GM18517 (cell line): Measurements from ENCODE around the gene PRICKLE2.

Experiments
- ATAC-seq: cut with Tn5 transposase; IDR thresholded peaks from one replicate; pipeline ENCODE4 v1.9.1; 2021; ENCODE audit warnings: mild to moderate bottlenecking, moderate library complexity; ENCODE audit not compliant: unreplicated experiment

PRICKLE2 gene

DNA sequence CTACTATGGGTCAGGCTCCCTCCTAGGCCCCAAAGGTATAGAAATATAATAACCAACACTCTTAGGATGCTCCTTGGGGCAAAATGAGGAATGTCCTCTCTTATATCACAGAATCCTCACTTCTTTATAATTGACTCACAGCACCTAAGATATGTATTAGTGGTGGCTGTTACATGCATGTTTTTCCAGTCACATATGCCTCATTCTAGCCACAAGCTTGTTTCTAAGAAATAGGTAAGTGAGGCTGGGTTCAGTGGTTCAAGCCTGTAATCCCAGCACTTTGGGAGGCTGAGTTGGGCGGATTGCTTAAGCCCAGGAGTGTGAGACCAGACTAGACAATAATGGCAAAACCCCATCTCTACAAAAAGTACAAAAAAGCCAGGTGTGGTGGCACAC, 144.0 kb downstream of the PRICKLE2 start:
- no peak for ATAC-seq

DNA sequence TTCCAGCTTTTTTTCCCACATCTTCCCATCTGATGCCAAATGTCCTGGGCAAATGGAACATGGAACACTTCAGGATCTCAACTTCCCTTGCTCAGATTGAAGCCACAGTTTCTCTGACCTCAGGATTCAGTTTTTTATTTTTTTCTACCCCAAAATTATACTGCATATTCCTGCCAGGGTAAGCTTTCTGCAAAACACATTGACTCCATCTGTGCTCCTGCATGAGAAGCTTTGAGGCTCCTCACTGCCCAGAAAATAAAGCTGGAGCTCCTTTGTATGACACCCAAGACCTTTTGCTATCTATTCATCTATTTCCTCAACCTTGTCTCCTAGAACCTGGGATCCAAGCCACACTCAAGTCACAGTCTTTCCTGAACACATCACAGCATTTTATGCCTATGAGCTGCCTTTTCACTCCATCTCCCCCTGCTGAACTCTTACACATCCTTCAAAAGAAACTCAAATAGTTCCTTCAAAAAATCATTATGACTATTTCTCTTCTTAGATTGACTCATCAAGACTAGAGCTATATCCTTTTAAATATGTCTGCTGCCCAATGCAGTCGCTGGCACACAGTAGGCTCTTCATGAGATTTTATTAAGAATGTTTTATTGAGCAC, 144.5 kb downstream of the PRICKLE2 start:
- no peak for ATAC-seq

GRCh38 chr3:64079369-64080150, 145.7 kb downstream of the PRICKLE2 start:
- no peak for ATAC-seq

DNA sequence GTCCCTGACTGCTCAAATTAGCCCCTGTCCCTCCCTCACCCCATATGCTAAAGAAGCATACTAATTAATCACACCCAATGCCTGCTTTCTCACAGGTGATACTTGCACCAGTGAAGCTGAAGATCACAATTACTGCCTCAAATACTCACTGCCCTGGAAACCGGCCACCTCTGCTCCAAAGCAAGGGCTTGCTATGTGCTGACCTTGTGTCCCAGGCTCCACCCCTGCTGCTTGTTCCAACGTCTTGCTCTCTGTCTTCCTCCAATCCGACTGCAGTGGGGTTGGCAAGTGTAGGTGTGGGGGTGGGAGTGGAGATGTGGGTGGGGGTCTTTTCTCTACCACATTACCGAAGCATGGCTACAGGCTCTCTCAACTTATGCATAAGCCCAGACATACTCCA, 146.3 kb downstream of the PRICKLE2 start:
- ATAC-seq = no peak

- no peak for ATAC-seq
Observed at GRCh38 chr3:64074895-64075679, 150.2 kb downstream of the PRICKLE2 start.

DNA sequence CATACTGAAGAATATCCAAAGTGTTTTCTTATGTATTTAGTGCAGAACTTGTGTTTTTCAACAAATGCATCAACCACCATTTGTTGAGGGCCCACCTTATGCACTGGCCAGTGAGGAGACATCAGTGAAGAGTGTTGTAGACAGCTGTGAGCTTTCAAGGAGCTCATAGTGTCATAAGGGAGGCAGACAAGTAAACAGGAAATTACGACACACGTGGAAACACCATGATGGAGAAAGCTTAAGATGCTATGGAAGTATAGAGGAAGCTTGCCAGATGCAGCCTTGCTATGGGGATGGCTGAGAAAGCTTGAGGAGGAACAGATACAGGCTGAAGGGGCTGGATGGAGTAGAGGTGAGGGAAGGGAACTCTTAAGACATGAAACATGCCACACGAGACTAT, 151.2 kb downstream of the PRICKLE2 start:
- ATAC-seq = no peak

GRCh38 chr3:64073158-64073761, 152.0 kb downstream of the PRICKLE2 start:
- ATAC-seq = no peak

DNA sequence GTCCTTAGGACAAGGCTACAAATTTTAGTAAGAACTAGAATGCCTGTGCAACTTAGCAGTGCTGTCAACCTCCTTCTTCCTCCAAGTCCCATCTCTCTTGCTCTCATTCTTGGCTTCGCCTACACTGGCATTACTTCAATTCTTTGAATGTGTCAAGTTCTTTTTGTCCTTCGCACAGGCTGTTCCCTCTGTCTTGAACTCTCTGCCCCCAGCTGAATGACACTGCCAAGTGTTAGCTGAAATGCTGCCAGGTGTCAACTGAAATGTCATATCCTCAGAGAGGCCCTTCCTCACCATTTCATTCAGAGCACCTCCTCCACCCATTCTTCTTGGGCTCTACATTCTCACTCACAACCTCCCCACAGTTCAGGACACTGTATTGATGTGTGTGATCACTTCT, 153.1 kb downstream of the PRICKLE2 start:
- no peak for ATAC-seq

DNA sequence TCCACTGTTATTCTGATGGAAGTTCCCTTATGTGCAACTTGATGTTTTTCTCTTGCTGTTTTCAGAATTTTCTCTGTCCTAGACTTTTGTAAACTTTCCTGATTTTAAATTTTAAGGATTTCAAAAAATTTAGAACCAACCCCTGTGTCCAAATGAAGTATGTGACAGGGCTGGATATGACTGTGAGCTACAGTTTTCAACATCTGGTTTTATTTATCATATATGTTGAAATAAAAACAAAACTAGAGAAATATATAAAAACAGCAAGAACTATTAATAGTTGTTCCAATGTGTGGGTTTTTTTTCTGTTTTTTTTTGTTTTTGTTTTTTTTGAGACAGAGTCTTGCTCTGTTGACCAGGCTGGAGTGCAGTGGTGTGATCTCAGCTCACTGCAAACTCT, 154.6 kb downstream of the PRICKLE2 start:
- ATAC-seq = no peak

DNA sequence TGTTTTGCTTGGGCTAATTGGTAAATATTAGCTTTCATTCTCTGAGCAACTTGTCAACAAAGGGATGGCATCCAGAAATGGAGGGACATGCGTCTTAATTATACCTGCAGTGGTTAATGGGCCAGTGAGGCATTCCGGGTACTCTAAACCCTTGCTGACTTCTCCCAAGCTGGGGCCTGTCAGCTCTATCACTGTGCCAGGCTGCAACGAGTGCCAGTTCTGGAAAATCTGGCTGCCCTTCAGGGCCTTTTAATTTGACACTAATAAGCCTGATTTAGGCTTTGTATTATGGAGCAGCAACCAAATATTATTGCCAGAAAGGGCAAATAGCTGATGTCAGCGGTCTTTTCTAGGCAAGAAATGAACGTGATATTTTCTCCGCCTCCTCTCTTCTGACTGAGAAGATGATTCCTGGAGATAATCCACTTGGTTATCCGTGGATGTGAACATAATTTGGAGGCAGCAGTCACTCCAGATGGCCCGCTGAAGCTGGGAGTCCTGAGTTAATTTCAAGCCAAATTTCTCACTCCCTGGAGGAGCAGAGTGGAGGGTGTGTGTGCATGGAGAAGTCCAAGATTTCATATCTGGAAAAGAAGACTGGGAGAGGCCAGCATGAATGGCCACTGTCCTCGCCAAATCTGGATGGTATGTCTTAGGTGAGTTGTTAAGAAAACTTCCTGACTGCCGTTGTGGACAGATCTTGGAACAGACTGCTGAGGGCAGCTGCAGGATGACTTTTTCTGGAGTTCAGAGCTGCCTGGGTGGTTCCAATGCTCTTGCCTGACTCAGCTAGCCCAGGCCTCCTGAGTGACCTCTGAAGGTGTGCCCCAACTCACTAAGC, 157.5 kb downstream of the PRICKLE2 start:
- no peak for ATAC-seq

GRCh38 chr3:64064804-64065203, 160.5 kb downstream of the PRICKLE2 start:
- ATAC-seq = no peak

- ATAC-seq = no peak
Observed at GRCh38 chr3:64063983-64064438, 161.3 kb downstream of the PRICKLE2 start.

DNA sequence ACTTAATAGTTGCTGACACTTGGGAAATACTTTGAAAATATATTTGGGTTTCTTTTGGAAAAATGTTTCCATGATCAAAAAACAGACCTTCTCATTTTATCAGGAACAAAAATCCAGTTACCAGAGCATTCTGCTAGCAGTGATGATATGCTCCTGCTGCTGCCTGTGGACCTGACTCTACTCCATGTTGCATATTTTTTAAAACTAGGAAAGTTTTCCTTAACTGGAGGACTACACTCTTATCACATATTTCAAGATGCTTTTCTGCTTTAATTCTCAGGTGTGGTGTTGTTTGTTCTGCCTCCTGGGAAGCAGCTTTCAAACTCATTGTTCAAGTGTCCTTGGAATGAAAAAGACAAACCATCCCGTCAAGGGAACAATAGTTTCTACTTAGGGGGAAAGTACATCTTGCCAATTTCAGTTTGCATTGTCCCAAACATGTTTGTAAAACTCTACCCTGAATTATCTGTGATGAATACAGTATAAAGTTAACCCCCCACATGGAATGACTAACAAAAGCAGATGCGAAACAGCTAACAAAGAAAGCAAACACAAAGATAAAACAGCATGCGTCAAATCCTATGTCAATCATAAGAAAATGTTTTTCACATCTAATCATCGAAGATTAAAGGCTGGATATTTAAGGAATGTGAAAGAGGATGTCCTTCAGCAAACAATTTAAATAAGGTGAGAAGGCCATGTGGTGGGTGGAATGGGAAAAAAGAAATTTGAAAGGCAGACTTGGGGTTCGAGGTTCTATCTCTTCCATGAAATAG, 161.9 kb downstream of the PRICKLE2 start:
- no peak for ATAC-seq

GRCh38 chr3:64061628-64062027, 163.6 kb downstream of the PRICKLE2 start:
- ATAC-seq = no peak

- ATAC-seq = no peak
Observed at GRCh38 chr3:64059484-64060175, 165.6 kb downstream of the PRICKLE2 start.

DNA sequence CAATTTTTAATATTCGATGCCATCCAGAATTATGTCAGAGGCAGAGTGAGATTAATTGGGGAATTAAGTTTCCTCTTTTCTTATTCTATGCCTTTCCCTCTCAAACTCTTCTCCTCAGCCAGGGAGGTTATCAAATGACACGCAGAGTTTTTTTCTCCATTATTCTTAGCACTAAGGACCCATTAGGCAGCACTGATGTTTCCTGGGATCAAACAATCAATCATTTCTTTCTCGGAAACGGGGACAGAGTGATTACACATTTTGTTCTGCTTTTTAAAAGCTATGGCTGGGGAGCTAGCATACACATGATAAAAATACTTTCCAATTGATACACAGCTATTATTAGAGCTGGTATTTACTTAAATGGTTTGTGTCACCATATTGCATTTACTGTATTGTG, 166.7 kb downstream of the PRICKLE2 start:
- ATAC-seq = no peak

DNA sequence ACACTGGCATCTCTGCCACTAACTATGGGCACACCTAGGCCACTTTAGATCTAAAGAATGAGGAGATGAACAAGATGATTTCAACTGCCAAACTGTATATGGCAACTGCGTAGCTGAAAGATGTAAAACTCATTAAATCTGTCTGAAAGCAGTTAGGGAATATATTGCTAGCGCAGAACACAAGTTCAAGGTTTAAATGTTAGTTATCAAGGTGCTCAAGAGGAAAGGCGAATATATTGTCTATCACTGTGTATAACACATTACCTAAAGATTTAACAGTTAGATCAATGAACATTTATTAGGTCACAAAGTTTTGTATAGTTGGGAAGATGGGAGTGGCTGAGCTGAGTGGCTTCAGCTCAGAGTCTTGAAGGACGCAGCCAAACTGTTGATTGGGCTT, 168.0 kb downstream of the PRICKLE2 start:
- no peak for ATAC-seq

DNA sequence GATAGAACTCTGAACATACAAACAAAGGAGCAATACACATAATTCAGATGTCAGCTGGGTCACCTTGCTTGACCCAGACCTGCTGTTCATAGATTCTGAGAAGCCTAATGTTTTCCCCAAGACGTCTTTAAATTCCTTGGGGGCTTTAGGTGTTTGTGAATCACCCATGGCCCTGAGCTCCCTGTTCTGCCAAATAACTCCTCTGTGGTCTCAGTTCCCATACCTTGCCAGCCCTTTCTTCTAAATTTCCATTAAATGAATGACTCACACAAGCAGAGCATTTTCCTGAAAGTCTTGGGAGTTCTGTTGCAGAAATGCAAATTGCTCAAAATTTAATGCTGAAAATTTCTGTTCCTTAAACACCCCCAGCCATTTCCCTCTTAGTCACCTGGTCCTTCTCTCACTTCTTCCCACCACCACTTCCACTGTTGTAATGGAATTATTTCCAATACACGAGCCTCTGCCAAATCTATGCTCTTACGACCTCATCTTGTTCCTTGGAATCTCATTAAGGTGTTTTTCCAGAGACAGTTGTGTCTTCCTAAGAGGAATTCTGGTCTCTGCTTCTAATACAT, 168.6 kb downstream of the PRICKLE2 start:
- ATAC-seq = no peak

DNA sequence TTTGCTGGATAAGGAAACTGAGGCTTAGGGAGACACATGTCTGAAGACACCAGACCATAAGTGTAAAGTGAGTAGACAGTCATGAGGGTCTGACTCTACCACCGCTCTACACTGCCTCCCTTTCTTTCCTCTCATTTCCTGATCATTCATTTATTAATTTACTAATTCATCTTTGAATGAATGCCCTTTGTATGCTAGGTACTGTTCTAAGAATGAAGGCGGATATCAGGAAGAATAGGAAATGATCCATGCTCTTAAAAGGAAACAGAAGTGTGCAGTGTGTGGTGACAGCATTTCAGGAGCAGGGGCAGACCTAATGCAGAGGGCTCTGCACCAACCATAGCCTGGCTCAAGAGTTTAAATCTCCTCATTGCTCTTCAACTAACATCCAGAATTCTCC, 170.2 kb downstream of the PRICKLE2 start:
- no peak for ATAC-seq
